Measurements from ENCODE around the gene MMP25.
A peak's percentile ranks its signal among the peaks of the same experiment; 100 is the strongest.
"Not testable (repeated sequence)": the region's sequence is repeated elsewhere in the genome, so short reads cannot be mapped to it uniquely, and the experiment has no call there.

Gene MMP25

GRCh38 chr16:3074860-3075522 is 28.6 kb downstream of the MMP25 start:
- Histone ChIP-seq H3K27ac (ENCODE audit: low read depth, low read length) (peak overlapping the region; percentile 97), H3K4me2 (ENCODE audit: low read depth, low read length, poor library complexity, severe bottlenecking) (peak overlapping the region; percentile 78), H3K9me2 (replicated peaks; ENCODE audit: insufficient read depth, low read length) (no peaks in the 10 kb centered on the region), H4K20me1 (ENCODE audit: low read depth, low read length) (no peaks in the 10 kb centered on the region), H3K4me3 (ENCODE audit: insufficient read depth, low read length, poor library complexity, severe bottlenecking) (peak overlapping the region; percentile 43), H2AFZ (ENCODE audit: low read depth, low read length, severe bottlenecking) (peak overlapping the region; percentile 18), H3K9me3 (ENCODE audit: insufficient read depth, low read length) (no peaks in the 10 kb centered on the region; the same call in 1 of the 2 replicates), H3K79me2 (ENCODE audit: insufficient read depth, low read length) (no peaks in the 10 kb centered on the region), H3K9ac (ENCODE audit: low read length) (peak overlapping the region; percentile 50), H3K36me3 (ENCODE audit: low read length) (no peaks in the 10 kb centered on the region), H3F3A (ENCODE audit: insufficient read depth) (peaks cover 24% of the 10 kb centered on the region; the same call in 1 of the 2 replicates), H3K27me3 (ENCODE audit: low read length) (no peaks in the 10 kb centered on the region)
- TF ChIP-seq CTCF (IDR thresholded peaks at IDR 0.05; ENCODE audit: insufficient read depth, low read length, poor library complexity, severe bottlenecking) (no peak), EZH2phosphoT487 (conservative IDR thresholded peaks at IDR 0.05; ENCODE audit: low read length) (no peak)

- Histone ChIP-seq H3K9ac (ENCODE audit: low read length) (peak overlapping the region; percentile 50), H3K27me3 (ENCODE audit: low read length) (no peaks in the 10 kb centered on the region), H3K9me2 (replicated peaks; ENCODE audit: insufficient read depth, low read length) (no peaks in the 10 kb centered on the region), H4K20me1 (ENCODE audit: low read depth, low read length) (no peaks in the 10 kb centered on the region), H3F3A (ENCODE audit: insufficient read depth) (peaks cover 24% of the 10 kb centered on the region; the same call in 1 of the 2 replicates), H3K79me2 (ENCODE audit: insufficient read depth, low read length) (no peaks in the 10 kb centered on the region), H3K4me2 (ENCODE audit: low read depth, low read length, poor library complexity, severe bottlenecking) (peak overlapping the region; percentile 78), H3K27ac (ENCODE audit: low read depth, low read length) (peak overlapping the region; percentile 97), H2AFZ (ENCODE audit: low read depth, low read length, severe bottlenecking) (peak overlapping the region; percentile 18), H3K36me3 (ENCODE audit: low read length) (no peaks in the 10 kb centered on the region), H3K4me3 (ENCODE audit: insufficient read depth, low read length, poor library complexity, severe bottlenecking) (no peak overlapping the region), H3K9me3 (ENCODE audit: insufficient read depth, low read length) (no peaks in the 10 kb centered on the region; the same call in 1 of the 2 replicates)
- TF ChIP-seq CTCF (IDR thresholded peaks at IDR 0.05; ENCODE audit: insufficient read depth, low read length, poor library complexity, severe bottlenecking) (no peak), EZH2phosphoT487 (conservative IDR thresholded peaks at IDR 0.05; ENCODE audit: low read length) (no peak)
Measured at GRCh38 chr16:3075523-3075915, 29.2 kb downstream of the MMP25 start.

- not testable (repeated sequence) for H3K36me3 ChIP-seq (ENCODE audit: low read length); H3K9me2 ChIP-seq (replicated peaks; ENCODE audit: insufficient read depth, low read length); H4K20me1 ChIP-seq (ENCODE audit: low read depth, low read length); H3K27me3 ChIP-seq (ENCODE audit: low read length); H2AFZ ChIP-seq (ENCODE audit: low read depth, low read length, severe bottlenecking); H3K79me2 ChIP-seq (ENCODE audit: insufficient read depth, low read length); H3K9me3 ChIP-seq (ENCODE audit: insufficient read depth, low read length)
- H3K4me3 ChIP-seq (ENCODE audit: insufficient read depth, low read length, poor library complexity, severe bottlenecking), result peak overlapping the region; percentile 4
- peak overlapping the region; percentile 50 for H3K9ac ChIP-seq (ENCODE audit: low read length)
- peak overlapping the region; percentile 78 for H3K4me2 ChIP-seq (ENCODE audit: low read depth, low read length, poor library complexity, severe bottlenecking)
- H3K27ac ChIP-seq (ENCODE audit: low read depth, low read length), result peak overlapping the region; percentile 97
- H3F3A ChIP-seq (ENCODE audit: insufficient read depth), result peaks cover 24% of the 10 kb centered on the region; the same call in 1 of the 2 replicates
Measured at GRCh38 chr16:3075946-3076345, 29.6 kb downstream of the MMP25 start.

GRCh38 chr16:3076577-3076976 is 30.2 kb downstream of the MMP25 start:
- no peaks in the 10 kb centered on the region for H4K20me1 ChIP-seq (ENCODE audit: low read depth, low read length)
- no peak for TF ChIP-seq EZH2phosphoT487 (conservative IDR thresholded peaks at IDR 0.05; ENCODE audit: low read length)
- no peak for TF ChIP-seq CTCF (IDR thresholded peaks at IDR 0.05; ENCODE audit: insufficient read depth, low read length, poor library complexity, severe bottlenecking)
- H3K9me3 ChIP-seq (ENCODE audit: insufficient read depth, low read length), result no peaks in the 10 kb centered on the region; the same call in 1 of the 2 replicates
- H3K4me2 ChIP-seq (ENCODE audit: low read depth, low read length, poor library complexity, severe bottlenecking), result peak overlapping the region; percentile 78
- peak overlapping the region; percentile 4 for H3K4me3 ChIP-seq (ENCODE audit: insufficient read depth, low read length, poor library complexity, severe bottlenecking)
- H3K9ac ChIP-seq (ENCODE audit: low read length), result peak overlapping the region; percentile 50
- no peaks in the 10 kb centered on the region for H3K36me3 ChIP-seq (ENCODE audit: low read length)
- H2AFZ ChIP-seq (ENCODE audit: low read depth, low read length, severe bottlenecking), result no peak overlapping the region
- no peaks in the 10 kb centered on the region for H3K9me2 ChIP-seq (replicated peaks; ENCODE audit: insufficient read depth, low read length)
- H3F3A ChIP-seq (ENCODE audit: insufficient read depth), result peaks cover 24% of the 10 kb centered on the region; the same call in 1 of the 2 replicates
- no peaks in the 10 kb centered on the region for H3K27me3 ChIP-seq (ENCODE audit: low read length)
- no peaks in the 10 kb centered on the region for H3K79me2 ChIP-seq (ENCODE audit: insufficient read depth, low read length)
- peak overlapping the region; percentile 97 for H3K27ac ChIP-seq (ENCODE audit: low read depth, low read length)
